GM12875 (cell line): ENCODE data around the gene AKT1S1.

Source experiments
- H3K4me3 ChIP-seq: one replicate; pipeline ENCODE4 v1.5.1; 2011; ENCODE audit warnings: low read depth, low read length, control low read depth
- TF ChIP-seq, protein P1 (sequence below): IDR thresholded peaks from 2 replicates; pipeline ENCODE4 v1.5.1; 2011; ENCODE audit warnings: low read depth, mild to moderate bottlenecking, control low read depth, inconsistent platforms, low read length, moderate library complexity, borderline replicate concordance; ENCODE audit not compliant: insufficient read depth

The AKT1S1 gene

DNA sequence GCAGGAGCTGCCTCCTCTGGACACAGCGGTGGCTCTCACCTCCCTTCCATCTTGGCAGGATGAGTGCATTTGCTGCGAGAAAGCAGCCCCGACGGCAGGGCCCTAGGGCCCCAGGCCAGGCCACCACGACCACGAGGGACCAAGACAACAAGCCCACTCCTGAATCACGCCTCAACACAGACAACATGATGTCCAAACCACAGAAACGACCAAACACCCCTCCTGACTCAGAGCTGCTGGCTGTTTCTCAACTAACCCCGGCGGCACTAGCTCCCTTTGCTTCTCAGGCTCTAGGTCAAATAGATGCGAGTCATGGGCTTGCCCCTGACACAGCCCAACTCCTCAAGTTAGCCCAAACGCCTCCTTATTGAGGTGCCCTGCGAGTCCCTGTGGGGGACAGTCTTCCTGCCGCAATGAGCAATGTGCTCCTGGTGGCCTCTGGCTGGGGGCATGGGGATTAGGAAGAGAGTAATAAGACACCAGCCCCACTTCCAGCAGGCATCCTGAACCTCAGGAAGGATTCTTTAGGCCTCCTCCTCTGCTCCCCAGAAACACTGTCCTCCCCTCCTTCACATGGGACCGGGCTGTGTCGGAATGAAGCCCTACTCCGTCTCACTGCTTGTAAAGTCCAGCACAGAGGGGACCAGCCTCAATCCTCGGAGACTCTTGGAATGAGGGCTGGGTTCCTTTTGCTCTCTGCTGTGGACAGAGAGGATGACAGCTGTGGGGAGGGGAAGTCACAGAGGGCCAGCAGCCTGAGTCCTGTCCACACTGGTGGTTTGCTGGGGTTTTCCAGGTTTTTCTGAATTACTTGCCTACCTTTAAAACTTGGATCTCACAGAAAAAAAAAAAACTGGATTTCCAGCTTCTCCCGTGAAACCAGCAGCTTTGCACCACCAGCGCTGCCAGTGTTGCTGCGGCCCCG lies 45.0 kb upstream of the AKT1S1 start:
- TF ChIP-seq, protein P1, sequence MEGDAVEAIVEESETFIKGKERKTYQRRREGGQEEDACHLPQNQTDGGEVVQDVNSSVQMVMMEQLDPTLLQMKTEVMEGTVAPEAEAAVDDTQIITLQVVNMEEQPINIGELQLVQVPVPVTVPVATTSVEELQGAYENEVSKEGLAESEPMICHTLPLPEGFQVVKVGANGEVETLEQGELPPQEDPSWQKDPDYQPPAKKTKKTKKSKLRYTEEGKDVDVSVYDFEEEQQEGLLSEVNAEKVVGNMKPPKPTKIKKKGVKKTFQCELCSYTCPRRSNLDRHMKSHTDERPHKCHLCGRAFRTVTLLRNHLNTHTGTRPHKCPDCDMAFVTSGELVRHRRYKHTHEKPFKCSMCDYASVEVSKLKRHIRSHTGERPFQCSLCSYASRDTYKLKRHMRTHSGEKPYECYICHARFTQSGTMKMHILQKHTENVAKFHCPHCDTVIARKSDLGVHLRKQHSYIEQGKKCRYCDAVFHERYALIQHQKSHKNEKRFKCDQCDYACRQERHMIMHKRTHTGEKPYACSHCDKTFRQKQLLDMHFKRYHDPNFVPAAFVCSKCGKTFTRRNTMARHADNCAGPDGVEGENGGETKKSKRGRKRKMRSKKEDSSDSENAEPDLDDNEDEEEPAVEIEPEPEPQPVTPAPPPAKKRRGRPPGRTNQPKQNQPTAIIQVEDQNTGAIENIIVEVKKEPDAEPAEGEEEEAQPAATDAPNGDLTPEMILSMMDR = no peak
- no peak overlapping the region for H3K4me3 ChIP-seq

DNA sequence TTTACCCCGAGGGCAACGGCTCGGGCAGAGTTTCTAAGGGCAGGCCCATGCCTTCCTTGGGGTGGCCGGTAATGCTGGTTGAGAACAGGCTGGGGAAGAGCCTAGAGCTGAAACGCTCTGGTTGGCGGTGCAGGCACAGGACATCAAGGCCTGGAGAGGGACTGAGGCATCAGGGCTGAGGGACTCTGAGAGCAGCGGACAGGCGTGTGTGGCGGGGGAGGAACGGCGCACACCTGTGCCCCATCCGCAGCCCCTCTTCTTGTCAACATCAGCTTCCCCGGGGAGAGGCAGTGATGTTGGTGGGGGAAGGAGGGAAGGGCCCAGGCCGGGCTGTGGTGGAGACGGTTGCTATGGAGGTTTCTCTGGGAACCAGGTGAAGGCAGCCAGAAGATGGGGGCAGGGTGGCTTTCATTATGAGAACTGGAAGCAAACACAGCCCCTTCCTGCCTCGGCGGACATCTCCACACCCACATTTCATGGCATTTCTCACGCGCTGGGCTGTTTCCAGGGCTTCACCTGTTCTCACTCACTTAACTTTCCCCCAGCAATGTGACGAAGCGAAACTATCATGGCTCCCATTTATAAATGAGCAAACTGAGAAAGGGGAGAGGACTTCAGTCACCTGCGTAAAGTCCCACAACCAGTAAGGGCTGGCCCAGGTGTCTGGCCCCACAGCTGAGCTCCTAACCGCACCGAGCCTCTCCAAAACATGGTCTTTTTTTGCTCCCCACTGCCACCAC lies 43.6 kb upstream of the AKT1S1 start:
- no peak overlapping the region for H3K4me3 ChIP-seq
- TF ChIP-seq, protein P1 = no peak

DNA sequence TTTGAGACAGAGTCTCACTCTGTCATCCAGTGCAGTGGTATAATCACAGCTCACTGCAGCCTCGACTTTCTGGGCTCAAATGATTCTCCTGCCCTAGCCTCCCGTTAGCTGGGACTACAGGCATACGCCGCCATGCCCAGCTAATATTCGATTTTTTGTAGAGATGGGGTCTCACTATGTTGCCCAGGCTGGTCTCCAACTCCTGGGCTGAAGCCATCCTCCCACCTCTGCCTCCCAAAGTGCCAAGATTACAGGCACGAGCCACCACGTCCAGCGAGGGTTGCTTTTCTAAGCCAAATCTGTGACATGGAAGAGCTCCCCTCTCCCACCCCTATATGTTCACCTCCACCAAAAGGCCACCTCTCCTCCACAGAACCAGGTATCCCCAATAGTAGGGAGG lies 40.9 kb upstream of the AKT1S1 start:
- H3K4me3 ChIP-seq = no peak overlapping the region
- TF ChIP-seq, protein P1 = no peak

DNA sequence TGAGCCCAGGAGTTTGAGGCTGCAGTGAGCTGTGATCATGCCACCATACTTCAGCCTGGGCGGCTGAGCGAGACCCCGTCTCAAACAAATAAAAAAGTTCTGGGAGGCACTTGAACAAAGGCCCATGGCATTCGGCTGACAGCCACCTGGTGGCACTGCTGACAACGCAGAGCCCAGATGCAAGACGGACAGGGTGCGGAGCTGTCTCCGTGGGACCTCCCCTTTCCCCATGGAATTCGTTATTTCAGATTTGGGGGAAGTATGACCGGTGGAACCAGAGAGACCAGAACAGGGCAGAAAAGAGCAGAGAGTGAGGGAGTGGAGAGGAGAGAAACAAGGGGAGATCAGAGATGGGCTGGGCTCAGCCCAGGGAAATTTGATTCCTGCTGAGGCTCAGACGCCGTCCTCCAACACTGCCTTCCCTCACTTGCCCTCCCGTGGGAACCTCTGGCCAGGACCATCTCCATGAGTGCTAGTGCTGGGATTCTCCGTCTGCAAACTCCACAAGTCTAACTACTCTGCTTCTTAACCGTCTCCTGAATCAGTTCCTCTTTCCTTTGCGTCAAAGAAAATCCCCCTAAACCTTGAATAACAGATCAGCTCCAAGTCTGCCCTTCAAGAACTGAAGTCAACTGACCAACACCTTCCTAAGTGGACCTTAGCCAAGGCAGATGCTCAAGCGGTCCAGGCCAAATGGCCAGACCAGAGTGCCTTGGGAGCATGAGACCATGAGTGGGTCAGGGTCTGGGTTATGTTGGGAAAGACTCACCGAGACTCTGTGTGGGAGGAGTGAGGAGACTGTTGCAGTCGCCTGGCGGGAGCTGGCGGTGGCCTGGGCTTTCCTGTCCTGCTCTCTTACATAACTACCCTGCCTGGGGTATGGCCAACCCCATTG lies 39.9 kb upstream of the AKT1S1 start:
- TF ChIP-seq, protein P1 = peak; percentile 33; the same call in 1 of the 2 replicates

DNA sequence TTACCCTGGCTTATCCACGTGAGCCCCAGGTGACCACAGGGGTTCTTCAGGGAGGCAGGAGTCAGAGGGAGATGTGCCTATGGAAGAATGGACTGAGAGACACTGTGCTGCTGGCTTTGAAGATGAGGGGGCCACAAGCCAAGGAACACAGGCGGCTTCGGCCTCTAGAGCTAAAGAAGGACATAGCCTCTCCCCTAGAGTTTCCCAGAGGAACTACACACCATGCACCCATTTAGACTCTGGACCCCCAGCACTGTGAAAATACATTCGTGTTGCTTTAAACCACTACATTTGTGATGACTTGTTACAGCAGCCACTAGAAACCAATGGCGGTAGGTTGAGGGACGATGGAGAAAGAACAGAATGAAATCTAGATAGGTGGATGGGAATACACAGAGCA lies 38.1 kb upstream of the AKT1S1 start:
- TF ChIP-seq, protein P1 = peak; percentile 39; the same call in 1 of the 2 replicates
- no peak overlapping the region for H3K4me3 ChIP-seq

More for the DNA sequence above, 39.9 kb upstream of the AKT1S1 start:
- no peak overlapping the region for H3K4me3 ChIP-seq

DNA sequence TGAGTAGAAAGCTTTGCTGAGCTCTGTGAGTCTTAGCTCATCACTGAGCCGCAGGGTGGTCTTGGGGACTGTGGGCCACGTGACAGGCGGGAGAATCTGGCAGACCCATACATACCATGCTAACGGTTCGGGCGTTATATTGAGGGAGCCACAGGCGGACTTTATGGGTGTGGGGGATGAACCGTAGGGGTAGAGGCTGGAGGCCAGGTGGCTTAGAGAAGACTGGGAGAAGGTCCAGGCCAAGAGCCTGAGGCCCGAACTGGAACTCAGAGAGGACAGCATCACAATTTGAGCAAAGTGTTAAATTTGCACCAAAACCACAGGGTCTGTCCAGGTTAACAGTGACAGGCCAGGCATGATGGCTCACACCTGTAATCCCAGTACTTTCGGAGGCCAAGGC lies 36.6 kb upstream of the AKT1S1 start:
- TF ChIP-seq, protein P1 = no peak
- no peak overlapping the region for H3K4me3 ChIP-seq
